ENCODE results near the gene TNFRSF4. TPM values are rescaled to one million over a fixed set of nuclear protein-coding genes. Genes with fewer than 3 reads are reported as not detected.

The TNFRSF4 gene
- total and polyA plus RNA-seq, 2 of the 13 experiments (the other 11 are each of a cell fraction or from before 2014, with no cell fraction given) = not detected

DNA sequence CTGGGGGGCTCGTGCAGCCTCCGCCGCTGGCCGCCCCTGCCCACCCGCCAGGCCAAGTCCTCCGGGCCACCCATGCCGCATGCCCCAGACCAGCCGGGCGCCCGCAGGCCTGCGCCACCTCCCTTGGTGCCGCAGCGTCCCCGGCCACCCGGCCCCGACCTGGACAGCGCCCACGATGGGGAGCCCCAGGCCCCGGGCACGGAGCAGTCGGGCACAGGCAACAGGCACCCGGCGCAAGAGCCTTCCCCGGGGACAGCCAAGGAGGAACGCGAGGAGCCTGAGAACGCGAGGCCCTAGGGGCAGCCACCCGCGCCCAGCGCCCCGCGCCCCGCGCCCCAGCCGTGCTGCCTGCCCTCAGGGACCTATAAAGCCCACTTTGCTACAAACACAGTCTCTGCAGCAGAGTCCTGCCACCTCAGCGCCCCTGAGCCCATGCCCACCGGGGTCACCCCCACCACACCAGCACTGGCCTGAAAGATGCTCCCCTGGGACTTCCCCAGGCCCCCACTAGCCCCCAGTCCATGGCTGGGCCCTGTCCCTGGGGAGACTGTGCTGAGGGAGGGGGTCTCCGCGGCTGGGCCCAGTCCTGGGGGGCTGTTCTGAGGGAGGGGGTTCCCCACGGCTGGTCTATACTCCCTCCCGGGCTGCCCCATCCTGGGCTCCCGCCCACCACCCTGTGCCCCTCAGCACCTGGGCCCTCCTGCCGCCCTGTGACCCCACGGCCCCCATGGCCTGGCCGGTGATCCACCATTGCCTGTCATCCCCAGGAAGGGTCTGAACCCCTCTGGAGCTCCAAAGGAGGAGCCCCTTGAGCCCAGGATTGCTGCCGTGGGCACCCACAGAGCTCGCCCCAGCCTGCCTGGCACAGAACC lies 16.2 kb downstream of the TNFRSF4 start:
- H3K27ac ChIP-seq (ENCODE audit: extremely low read length, insufficient read depth, low read length) = no peak overlapping the region
- TF ChIP-seq PAF1 (CRISPR knock-in tag; IDR thresholded peaks at IDR 0.05) = no peak
- TF ChIP-seq, protein P1, sequence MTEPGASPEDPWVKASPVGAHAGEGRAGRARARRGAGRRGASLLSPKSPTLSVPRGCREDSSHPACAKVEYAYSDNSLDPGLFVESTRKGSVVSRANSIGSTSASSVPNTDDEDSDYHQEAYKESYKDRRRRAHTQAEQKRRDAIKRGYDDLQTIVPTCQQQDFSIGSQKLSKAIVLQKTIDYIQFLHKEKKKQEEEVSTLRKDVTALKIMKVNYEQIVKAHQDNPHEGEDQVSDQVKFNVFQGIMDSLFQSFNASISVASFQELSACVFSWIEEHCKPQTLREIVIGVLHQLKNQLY (CRISPR knock-in tag; IDR thresholded peaks at IDR 0.05) = no peak
- TF ChIP-seq ZBTB38 (CRISPR knock-in tag; IDR thresholded peaks at IDR 0.05) = no peak
- TF ChIP-seq TAF1 (CRISPR knock-in tag; IDR thresholded peaks at IDR 0.05) = no peak
- no peak for TF ChIP-seq ZNF296 (CRISPR knock-in tag; conservative IDR thresholded peaks at IDR 0.05)
- TF ChIP-seq REL (CRISPR knock-in tag; conservative IDR thresholded peaks at IDR 0.05) = no peak
- TF ChIP-seq FOXA1 (IDR thresholded peaks at IDR 0.05) = no peak
- TF ChIP-seq FOXA1 (CRISPR knock-in tag; IDR thresholded peaks at IDR 0.05) = no peak
- TF ChIP-seq ZNF253 (CRISPR knock-in tag; IDR thresholded peaks at IDR 0.05; ENCODE audit: borderline replicate concordance) = no peak
- TF ChIP-seq, protein P2, sequence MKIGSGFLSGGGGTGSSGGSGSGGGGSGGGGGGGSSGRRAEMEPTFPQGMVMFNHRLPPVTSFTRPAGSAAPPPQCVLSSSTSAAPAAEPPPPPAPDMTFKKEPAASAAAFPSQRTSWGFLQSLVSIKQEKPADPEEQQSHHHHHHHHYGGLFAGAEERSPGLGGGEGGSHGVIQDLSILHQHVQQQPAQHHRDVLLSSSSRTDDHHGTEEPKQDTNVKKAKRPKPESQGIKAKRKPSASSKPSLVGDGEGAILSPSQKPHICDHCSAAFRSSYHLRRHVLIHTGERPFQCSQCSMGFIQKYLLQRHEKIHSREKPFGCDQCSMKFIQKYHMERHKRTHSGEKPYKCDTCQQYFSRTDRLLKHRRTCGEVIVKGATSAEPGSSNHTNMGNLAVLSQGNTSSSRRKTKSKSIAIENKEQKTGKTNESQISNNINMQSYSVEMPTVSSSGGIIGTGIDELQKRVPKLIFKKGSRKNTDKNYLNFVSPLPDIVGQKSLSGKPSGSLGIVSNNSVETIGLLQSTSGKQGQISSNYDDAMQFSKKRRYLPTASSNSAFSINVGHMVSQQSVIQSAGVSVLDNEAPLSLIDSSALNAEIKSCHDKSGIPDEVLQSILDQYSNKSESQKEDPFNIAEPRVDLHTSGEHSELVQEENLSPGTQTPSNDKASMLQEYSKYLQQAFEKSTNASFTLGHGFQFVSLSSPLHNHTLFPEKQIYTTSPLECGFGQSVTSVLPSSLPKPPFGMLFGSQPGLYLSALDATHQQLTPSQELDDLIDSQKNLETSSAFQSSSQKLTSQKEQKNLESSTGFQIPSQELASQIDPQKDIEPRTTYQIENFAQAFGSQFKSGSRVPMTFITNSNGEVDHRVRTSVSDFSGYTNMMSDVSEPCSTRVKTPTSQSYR (CRISPR knock-in tag; IDR thresholded peaks at IDR 0.05; ENCODE audit: borderline replicate concordance) = no peak
- no peak for TF ChIP-seq SNRNP70 (IDR thresholded peaks at IDR 0.05; ENCODE audit: low read depth, low read length)
- TF ChIP-seq, protein P3, sequence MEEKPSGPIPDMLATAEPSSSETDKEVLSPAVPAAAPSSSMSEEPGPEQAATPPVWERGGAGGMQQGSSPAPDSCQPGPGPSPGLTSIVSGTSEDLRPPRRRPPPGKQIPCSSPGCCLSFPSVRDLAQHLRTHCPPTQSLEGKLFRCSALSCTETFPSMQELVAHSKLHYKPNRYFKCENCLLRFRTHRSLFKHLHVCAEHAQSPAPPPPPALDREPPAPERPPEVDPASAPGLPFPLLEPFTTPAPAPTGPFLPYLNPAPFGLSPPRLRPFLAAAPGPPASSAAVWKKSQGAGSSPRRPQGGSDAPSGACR (CRISPR knock-in tag; IDR thresholded peaks at IDR 0.05) = no peak
- TF ChIP-seq THAP11 (CRISPR knock-in tag; IDR thresholded peaks at IDR 0.05) = no peak
- TF ChIP-seq ZNF562 (CRISPR knock-in tag; IDR thresholded peaks at IDR 0.05; ENCODE audit: borderline replicate concordance) = no peak
- TF ChIP-seq, protein P4, sequence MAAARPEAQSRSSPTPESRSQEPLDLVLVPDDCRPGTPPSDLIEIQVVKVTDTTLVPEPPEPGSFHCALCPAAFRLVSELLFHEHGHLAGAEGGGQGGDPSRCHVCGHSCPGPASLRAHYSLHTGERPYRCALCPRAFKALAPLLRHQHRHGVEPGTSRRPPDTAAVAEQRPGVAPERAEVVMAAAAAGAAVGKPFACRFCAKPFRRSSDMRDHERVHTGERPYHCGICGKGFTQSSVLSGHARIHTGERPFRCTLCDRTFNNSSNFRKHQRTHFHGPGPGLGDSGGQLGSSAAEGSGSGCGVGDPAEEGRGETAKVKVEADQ (CRISPR knock-in tag; IDR thresholded peaks at IDR 0.05; ENCODE audit: borderline replicate concordance) = no peak
- no peak for TF ChIP-seq ZKSCAN1 (IDR thresholded peaks at IDR 0.05; ENCODE audit: low read length)
- no peak for TF ChIP-seq HNRNPK (IDR thresholded peaks at IDR 0.05; ENCODE audit: low read depth, low read length, poor library complexity, severe bottlenecking)
- no peak overlapping the region for H3K4me2 ChIP-seq (ENCODE audit: low read depth, low read length)
- peaks cover 11% of the 10 kb centered on the region for H3K9me3 ChIP-seq (ENCODE audit: low read length)
- no peaks in the 10 kb centered on the region for H4K20me1 ChIP-seq (ENCODE audit: insufficient read depth, low read length)
- ATAC-seq = no peak
- FAIRE-seq = no peak
- no peak overlapping the region for H3K9ac ChIP-seq (ENCODE audit: insufficient read depth, low read depth, low read length)
- BruUV-seq (replicated peaks) = no TSS peak
- ChIA-PET POLR2A (no interaction called here), CTCF (ENCODE audit: low intra/inter-chr PET ratio, low total read pairs) (no interaction called here)
- WGBS (ENCODE audit: low lambda C conversion rate) = 76% methylated on average over 10 of the region's 48 CpGs
- no peaks in the 10 kb centered on the region for H3K36me3 ChIP-seq (replicated peaks in 1 of 2; ENCODE audit: control insufficient read depth in 1 of 2, insufficient read depth in 2 of 2, low read length in 2 of 2)
- no peak for DNase-seq (ENCODE audit: low spot score)
- H3K27me3 ChIP-seq (ENCODE audit: control insufficient read depth in 1 of 2, insufficient read depth in 2 of 2, low read length in 2 of 2) = peaks cover 16 to 34% of the 10 kb centered on the region in 2 experiments; a peak in 4 of 5 replicates
- H3K4me3 ChIP-seq (replicated peaks in 1 of 3; ENCODE audit: insufficient read depth in 1 of 3, low read depth in 2 of 3, low read length in 3 of 3) = no peak overlapping the region
- H3K4me1 ChIP-seq (ENCODE audit: insufficient read depth, low read length) = peaks cover 22% of the 10 kb centered on the region
- in situ Hi-C loops (cut with HindIII; ENCODE audit: extremely low pct_ligation_motif_present, low pct_unique_long_range_greater_than_20kb) (no loop called here), intact Hi-C loops (cut with micrococcal nuclease; ENCODE audit: unreplicated experiment) (no loop called here)
- H3K79me2 ChIP-seq (ENCODE audit: insufficient read depth, low read length) = no peaks in the 10 kb centered on the region
- H2AFZ ChIP-seq (ENCODE audit: low read length) = no peak overlapping the region
